Neural progenitor cell (in vitro differentiated cells): ENCODE data around the gene BICRAL.
"Not testable (repeated sequence)": the region's sequence is repeated elsewhere in the genome, so short reads cannot be mapped to it uniquely, and the experiment has no call there.

Experiments used
- CTCF ChIP-seq: fragments of 200-600 bp; sonication (generic); IDR thresholded peaks from 2 replicates; pipeline ENCODE4 v1.5.1; 2017; ENCODE audit warnings: antibody characterized with exemption, mild to moderate bottlenecking
- EZH2 ChIP-seq: fragments of 200-600 bp; sonication (generic); IDR thresholded peaks from 2 replicates; pipeline ENCODE4 v1.6.1; 2017; ENCODE audit warnings: antibody characterized with exemption, mild to moderate bottlenecking, moderate library complexity

DNA sequence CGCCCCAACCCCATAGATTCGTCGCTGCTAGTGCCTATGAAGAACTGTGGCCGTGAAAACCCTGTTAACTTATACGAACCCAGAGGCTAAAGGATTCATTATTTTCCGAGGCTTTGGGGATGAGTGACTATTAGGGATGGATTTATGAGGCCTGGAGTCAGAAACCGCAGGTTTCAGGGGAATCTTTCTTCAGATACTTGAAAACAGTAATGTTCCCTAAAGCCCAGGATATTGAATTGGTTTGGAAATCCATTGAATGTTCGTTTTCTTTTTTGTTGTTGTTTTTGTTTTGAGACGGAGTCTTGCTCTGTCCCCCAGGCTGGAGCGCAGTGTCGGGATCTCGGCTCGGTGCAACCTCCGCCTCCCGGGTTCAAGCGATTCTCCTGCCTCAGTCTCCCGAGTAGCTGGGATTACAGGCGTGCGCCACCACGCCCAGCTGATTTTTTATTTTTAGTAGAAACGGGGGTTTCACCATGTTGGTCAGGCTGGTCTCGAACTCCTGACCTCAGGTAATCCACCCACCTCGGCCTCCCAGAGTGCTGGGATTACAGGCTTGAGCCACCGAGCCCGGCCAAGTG, 98.5 kb downstream of the BICRAL start:
- not testable (repeated sequence) for TF ChIP-seq EZH2, CTCF
